Measurements from ENCODE around the gene BBOX1.

Gene BBOX1

DNA sequence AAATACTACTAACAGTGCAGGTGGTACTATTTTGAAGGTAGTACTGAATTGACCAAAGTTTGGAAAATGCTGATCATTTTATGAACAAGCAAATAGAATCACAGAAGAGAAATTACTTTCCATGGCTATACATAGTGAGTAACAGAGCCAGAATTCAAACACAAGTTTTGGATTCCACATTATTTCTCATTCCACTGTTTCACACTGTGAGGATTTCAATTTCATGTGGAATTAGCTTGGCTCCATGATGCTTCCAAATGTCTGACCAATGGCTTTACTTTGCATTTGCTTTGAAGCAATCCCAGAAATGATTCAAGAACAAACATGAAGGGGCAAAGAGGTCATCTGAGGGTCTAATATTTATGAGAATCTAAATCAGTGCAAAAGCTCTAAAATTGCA lies 98.1 kb downstream of the BBOX1 start (continued):
- TF ChIP-seq ZFP30 (CRISPR knock-in tag; IDR thresholded peaks at IDR 0.05) (no peak), SNAI2 (CRISPR knock-in tag; IDR thresholded peaks at IDR 0.05) (no peak), TCF4 (CRISPR knock-in tag; IDR thresholded peaks at IDR 0.05; ENCODE audit: borderline replicate concordance) (no peak), PPARA (CRISPR knock-in tag; IDR thresholded peaks at IDR 0.05; ENCODE audit: borderline replicate concordance) (no peak), CSDC2 (CRISPR knock-in tag; IDR thresholded peaks at IDR 0.05) (no peak), ZFP3 (CRISPR knock-in tag; IDR thresholded peaks at IDR 0.05) (no peak), ZNF565 (CRISPR knock-in tag; conservative IDR thresholded peaks at IDR 0.05; ENCODE audit: low read depth) (no peak)
- TF ChIP-seq, protein P1, sequence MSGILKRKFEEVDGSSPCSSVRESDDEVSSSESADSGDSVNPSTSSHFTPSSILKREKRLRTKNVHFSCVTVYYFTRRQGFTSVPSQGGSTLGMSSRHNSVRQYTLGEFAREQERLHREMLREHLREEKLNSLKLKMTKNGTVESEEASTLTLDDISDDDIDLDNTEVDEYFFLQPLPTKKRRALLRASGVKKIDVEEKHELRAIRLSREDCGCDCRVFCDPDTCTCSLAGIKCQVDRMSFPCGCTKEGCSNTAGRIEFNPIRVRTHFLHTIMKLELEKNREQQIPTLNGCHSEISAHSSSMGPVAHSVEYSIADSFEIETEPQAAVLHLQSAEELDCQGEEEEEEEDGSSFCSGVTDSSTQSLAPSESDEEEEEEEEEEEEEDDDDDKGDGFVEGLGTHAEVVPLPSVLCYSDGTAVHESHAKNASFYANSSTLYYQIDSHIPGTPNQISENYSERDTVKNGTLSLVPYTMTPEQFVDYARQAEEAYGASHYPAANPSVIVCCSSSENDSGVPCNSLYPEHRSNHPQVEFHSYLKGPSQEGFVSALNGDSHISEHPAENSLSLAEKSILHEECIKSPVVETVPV (CRISPR knock-in tag; IDR thresholded peaks at IDR 0.05): no peak
- TF ChIP-seq, protein P2, sequence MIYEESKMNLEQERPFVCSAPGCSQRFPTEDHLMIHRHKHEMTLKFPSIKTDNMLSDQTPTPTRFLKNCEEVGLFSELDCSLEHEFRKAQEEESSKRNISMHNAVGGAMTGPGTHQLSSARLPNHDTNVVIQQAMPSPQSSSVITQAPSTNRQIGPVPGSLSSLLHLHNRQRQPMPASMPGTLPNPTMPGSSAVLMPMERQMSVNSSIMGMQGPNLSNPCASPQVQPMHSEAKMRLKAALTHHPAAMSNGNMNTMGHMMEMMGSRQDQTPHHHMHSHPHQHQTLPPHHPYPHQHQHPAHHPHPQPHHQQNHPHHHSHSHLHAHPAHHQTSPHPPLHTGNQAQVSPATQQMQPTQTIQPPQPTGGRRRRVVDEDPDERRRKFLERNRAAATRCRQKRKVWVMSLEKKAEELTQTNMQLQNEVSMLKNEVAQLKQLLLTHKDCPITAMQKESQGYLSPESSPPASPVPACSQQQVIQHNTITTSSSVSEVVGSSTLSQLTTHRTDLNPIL (CRISPR knock-in tag; IDR thresholded peaks at IDR 0.05; ENCODE audit: low read depth): no peak

DNA sequence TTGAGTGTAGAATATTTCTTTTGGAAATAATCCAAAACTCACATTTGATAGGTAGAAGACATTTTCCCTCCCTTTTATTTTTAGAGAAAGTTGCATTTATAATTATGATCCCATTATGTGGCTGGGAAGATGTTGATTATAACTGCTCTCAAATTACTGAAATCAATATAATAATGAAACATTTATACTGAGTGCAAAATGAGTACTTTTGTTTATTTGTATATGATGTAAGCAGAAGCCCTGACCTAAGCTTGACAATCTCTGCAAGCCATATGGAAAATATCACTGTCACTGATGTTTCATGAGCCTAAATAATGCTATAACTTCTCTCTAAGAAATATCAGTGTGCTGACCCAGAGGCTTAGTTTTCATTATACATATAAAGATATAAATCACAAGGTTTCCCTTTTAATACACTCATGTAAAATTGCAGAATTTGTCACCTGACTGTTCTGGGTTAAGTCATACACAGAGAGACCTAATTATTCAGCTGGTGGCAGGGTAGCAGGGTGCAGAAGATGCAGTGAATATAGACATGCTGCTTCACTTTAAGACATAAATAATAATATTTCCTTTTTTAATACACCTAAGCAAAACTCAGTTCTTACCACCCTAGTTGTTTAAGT lies 99.2 kb downstream of the BBOX1 start:
- TF ChIP-seq TOX (CRISPR knock-in tag; IDR thresholded peaks at IDR 0.05; ENCODE audit: borderline replicate concordance) (no peak), TCF4 (CRISPR knock-in tag; IDR thresholded peaks at IDR 0.05; ENCODE audit: borderline replicate concordance) (peak; percentile 22; the same call in 1 of the 2 replicates)
- TF ChIP-seq, protein P3, sequence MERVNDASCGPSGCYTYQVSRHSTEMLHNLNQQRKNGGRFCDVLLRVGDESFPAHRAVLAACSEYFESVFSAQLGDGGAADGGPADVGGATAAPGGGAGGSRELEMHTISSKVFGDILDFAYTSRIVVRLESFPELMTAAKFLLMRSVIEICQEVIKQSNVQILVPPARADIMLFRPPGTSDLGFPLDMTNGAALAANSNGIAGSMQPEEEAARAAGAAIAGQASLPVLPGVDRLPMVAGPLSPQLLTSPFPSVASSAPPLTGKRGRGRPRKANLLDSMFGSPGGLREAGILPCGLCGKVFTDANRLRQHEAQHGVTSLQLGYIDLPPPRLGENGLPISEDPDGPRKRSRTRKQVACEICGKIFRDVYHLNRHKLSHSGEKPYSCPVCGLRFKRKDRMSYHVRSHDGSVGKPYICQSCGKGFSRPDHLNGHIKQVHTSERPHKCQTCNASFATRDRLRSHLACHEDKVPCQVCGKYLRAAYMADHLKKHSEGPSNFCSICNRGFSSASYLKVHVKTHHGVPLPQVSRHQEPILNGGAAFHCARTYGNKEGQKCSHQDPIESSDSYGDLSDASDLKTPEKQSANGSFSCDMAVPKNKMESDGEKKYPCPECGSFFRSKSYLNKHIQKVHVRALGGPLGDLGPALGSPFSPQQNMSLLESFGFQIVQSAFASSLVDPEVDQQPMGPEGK (CRISPR knock-in tag; IDR thresholded peaks at IDR 0.05; ENCODE audit: borderline replicate concordance): no peak
- ATAC-seq: no peak; the same call in 2 of the 3 replicates

- ATAC-seq: no peak
- TF ChIP-seq CSDC2 (CRISPR knock-in tag; IDR thresholded peaks at IDR 0.05): no peak
- TF ChIP-seq ZFP30 (CRISPR knock-in tag; IDR thresholded peaks at IDR 0.05): no peak
- no peak for TF ChIP-seq RARB (CRISPR knock-in tag; IDR thresholded peaks at IDR 0.05)
- TF ChIP-seq, protein P3 (CRISPR knock-in tag; IDR thresholded peaks at IDR 0.05; ENCODE audit: borderline replicate concordance): no peak
- TF ChIP-seq ZNF8 (CRISPR knock-in tag; IDR thresholded peaks at IDR 0.05): no peak
- no peak for TF ChIP-seq ZC3H10 (CRISPR knock-in tag; IDR thresholded peaks at IDR 0.05)
- no peak for TF ChIP-seq ESRRG (CRISPR knock-in tag; IDR thresholded peaks at IDR 0.05)
- no peak for TF ChIP-seq ARNTL (CRISPR knock-in tag; IDR thresholded peaks at IDR 0.05; ENCODE audit: borderline replicate concordance, low read depth)
- TF ChIP-seq, protein P4, sequence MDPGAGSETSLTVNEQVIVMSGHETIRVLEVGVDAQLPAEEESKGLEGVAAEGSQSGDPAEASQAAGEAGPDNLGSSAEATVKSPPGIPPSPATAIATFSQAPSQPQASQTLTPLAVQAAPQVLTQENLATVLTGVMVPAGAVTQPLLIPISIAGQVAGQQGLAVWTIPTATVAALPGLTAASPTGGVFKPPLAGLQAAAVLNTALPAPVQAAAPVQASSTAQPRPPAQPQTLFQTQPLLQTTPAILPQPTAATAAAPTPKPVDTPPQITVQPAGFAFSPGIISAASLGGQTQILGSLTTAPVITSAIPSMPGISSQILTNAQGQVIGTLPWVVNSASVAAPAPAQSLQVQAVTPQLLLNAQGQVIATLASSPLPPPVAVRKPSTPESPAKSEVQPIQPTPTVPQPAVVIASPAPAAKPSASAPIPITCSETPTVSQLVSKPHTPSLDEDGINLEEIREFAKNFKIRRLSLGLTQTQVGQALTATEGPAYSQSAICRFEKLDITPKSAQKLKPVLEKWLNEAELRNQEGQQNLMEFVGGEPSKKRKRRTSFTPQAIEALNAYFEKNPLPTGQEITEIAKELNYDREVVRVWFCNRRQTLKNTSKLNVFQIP (CRISPR knock-in tag; IDR thresholded peaks at IDR 0.05; ENCODE audit: borderline replicate concordance, low read depth): no peak
- no peak for TF ChIP-seq TSHZ2 (CRISPR knock-in tag; IDR thresholded peaks at IDR 0.05)
- no peak for TF ChIP-seq PPARA (CRISPR knock-in tag; IDR thresholded peaks at IDR 0.05; ENCODE audit: borderline replicate concordance)
- no peak for TF ChIP-seq SNAI2 (CRISPR knock-in tag; IDR thresholded peaks at IDR 0.05)
- TF ChIP-seq TOX (CRISPR knock-in tag; IDR thresholded peaks at IDR 0.05; ENCODE audit: borderline replicate concordance): no peak
- no peak for TF ChIP-seq OSR1 (CRISPR knock-in tag; IDR thresholded peaks at IDR 0.05)
- no peak for TF ChIP-seq GLIS3 (CRISPR knock-in tag; IDR thresholded peaks at IDR 0.05)
Observed at GRCh38 chr11:27141576-27141975, 101.0 kb downstream of the BBOX1 start.
